Measurements from ENCODE around the gene CMTM8. TPM values are rescaled to one million over a fixed set of nuclear protein-coding genes. Genes with fewer than 3 reads are reported as not detected.

CMTM8 gene
- total and polyA plus RNA-seq, 2 of the 8 experiments (the other 6 are each of a cell fraction or from before 2014, with no cell fraction given), result 10.5 to 22.4 TPM

- TF ChIP-seq CHD7 (IDR thresholded peaks at IDR 0.05; ENCODE audit: insufficient replicate concordance, low read length) (no peak), SP4 (IDR thresholded peaks at IDR 0.05; ENCODE audit: low read length) (no peak), HDAC6 (IDR thresholded peaks at IDR 0.05; ENCODE audit: low read depth, low read length) (no peak), E2F6 (IDR thresholded peaks at IDR 0.05) (no peak), JUND (IDR thresholded peaks at IDR 0.05; ENCODE audit: low read length) (no peak)
These were observed 165.2 kb downstream of the CMTM8 start (continued) for GRCh38 chr3:32403663-32404062.
